Brain pericyte (primary cell): ENCODE results near the gene DET1.
"Not testable (repeated sequence)": the region's sequence is repeated elsewhere in the genome, so short reads cannot be mapped to it uniquely, and the experiment has no call there.

Experiments
- DNase-seq: peaks from one replicate; pipeline ENCODE4 v3.0.0-alpha.2; 2012; ENCODE audit warnings: low read depth, low spot score

Gene DET1

DNA sequence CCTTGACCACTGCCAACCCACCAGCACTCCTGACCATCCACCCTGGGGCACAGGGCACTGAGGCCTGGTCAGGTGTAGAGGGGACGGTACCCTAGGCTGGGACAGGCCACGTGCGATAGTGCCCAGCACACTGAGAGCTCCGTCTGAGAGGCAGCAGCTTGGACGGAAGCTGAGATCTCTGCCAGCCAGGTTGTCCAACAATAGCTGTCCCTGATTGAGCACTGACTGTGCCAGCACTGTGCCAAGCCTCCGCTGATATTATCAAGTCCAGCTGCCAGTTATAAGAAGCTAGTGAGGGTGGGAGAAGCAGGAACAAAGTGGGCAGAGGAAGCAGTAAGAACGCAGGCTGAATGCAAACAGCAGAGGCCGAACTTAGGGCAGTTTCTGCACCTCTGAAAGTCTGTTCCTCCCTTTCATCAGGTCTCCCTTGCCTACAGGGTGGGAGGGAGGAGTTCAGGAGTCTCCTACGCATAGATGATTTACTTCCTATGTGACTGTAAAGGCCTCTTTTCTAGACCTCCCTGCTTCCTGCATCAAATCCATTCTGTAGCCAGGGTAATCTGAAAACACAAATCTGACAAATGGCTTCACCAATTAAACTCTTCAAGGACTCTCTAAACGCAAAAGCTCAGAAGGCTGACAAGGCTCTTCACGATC, 49.2 kb downstream of the DET1 start:
- DNase-seq: no peak

DNA sequence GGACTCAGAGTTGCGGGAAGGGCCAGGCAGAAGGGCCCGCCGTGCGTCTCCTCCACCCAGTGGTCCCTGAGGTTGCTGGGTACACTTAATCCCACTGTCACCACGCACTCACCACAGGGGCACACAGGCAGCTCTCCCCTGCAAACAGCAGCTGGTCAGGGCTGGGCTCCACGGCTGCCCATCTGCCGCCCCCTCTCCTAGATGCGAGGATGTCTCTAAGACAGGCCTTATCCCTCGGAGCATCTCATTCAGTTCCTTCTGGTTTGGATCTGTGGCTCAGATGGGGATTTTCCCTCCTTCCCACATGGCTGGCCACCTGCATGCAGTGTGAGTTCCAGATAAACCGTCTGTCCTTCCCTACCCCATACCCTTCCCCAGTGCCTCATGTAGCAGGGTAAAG, 52.6 kb downstream of the DET1 start:
- DNase-seq: no peak

DNA sequence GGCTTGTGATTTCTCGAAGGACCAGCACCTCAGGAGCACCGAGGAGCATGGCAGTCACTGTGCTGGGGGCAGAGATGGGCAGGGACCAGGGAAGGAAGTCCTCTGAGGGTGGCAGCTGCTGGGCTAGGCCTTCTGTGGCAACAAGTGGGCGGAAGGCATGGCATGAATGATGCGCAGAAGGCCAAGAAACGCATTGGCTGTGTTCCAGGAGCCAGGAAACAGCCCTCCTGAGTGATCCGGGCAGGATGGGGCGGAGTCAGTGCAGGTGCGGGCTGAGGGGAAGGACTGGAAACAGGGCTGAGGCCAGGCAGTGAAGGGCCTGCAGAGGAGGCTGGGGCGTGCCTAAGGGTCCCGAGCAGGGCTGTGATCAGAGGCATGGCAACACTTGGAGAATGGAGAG, 55.3 kb downstream of the DET1 start:
- DNase-seq: no peak

DNA sequence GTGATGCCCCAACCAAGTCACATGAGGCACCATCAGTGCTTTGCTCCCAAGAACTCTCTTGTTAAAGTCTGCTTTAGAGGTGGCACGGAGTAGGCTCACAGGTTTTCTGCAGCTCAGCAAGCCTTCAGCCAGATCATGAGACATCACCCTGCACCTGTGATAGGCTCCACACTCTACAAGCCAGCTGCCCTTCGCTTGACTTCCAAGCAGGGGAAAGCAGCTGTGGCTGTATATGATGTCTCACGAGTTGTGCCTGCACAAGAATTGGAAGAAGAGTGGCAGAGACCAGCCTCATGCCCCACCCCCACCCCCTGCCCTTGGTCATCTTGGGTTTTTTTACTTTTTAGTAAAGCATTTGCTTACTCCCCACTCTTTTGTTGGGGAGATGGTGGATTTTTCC, 56.4 kb downstream of the DET1 start:
- no peak for DNase-seq

DNA sequence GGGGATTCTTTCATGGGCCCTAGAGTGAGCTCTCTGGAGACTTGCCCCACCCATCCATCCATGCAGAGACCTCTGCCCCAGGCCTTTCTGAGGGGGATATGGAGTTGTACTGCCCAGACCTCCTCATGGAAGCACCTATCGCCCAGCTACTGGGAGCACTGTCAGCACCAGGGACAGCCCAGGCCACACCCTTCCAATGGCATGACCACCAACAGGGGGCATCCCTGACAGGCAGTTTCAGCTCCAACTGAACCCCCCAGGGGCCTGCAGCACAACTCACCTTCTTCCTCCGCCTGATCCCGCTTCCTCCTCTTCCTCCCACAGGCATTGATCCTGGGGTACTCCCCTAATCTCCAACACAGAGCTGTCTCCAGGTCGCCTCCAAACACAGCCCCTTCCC, 57.2 kb downstream of the DET1 start:
- DNase-seq: no peak

DNA sequence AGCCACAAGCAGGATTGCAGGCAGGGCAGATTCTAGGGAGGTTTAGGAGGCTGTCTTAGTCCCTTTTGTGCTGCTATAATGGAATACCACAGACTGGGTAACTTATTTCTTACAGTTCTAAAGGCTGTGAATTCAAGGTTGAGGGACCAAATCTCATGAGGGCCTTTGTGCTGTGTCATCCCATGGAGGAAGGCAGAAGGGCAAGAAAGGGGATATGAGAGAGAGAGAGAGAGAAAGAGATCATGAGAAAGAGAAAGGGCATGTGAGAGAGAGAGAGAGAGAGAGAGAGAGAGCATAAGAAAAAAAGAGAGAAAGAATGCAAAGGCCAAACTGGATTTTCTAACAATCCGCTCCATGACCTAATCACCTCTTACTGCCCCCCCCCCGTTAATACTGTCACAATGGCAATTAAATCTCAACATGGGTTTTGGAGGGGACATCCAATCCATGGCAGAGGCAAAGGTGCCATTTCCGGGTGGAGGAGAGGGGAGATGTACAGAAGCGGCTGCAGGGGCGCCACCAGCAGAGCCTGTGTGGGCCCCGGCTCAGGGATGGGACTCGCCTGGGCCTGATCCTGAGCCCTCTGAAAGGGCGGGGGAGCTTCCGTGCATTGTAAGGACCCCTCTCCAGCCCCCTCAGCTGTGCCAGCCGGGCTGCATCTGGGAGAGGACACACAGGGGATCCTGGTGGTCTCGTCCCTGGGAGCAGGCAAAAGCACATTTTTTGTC, 58.5 kb downstream of the DET1 start:
- DNase-seq: no peak

DNA sequence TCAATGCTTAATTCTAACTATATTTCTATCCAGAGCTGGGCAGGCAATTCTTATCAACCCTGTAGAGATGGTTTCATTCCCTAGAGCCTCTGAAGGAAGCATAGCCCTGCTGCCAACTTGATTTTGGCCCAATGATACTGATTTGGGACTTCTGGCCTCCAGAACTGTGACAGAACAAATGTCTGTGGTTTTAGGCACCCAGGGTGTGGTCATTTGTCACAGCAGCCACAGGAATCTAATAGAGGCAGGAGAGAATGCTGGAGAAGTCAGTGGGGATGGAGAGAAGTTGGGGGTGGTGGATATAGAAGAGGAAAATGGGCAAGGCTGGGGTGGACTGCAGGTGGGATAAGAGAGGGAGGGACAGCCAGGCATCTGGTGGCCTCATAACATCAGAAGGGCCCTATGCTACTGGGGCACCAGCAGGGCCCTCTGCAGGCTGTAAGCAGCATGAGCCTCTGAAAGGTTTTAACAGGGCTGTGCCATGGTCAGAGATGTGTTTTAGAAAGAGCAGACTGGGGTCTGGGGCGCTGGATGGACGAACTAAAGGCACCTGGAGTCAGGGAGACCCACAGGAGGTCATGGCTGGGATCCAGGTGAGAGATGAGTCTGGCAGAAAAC, 59.2 kb downstream of the DET1 start:
- no peak for DNase-seq

DNA sequence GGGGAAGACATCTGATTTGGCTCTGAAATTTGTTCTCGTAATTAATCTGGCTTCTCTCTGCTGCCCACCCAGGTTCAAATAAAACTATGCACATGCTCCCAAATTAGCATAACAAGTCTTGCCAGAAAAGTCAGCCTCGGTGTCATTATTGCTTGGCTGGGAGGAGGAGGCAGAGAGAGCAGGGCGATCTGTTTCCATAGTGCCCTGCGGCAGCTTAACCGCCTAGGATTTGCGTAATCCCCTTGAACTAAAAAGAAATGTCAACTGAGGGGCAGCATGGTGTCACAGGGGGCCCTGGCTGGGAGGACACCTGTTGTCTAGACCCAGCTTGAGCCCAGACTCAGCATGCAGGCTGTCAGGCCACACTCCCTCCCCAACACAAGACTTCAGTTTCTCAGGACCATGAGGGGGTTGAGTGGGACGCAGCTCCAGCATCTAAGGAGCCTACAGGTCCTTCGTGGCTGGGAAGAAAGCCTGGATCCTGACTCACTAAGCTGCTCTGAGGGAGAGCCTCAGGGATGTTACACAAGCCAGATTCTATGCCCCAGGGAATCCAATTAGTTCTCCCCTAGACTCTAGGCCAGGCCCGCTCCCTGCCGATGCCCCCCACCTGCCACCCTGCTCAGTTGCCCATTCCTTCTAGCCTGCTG, 61.7 kb downstream of the DET1 start:
- DNase-seq: no peak

DNA sequence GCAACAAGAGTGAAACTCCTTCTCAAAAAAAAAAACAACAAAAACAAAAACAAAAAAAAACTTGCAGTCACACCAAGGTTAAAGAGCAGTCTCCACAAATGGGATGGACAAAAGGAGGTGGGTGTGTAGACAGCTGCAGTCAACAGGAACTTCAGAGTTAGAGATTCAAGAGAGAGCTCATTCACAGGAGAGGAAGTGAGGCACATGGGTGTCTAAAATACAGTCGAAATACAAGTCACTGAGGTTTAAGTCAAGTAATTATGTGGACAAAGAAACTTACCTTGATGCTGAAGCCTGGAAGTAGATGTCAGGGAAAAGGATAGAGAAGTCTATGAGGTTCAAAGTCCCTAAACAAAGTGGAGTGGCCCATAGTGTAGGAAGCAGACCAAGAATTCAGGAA, 64.2 kb downstream of the DET1 start:
- no peak for DNase-seq

GRCh38 chr15:88480981-88481380, 65.5 kb downstream of the DET1 start:
- no peak for DNase-seq

GRCh38 chr15:88479169-88479568, 67.3 kb downstream of the DET1 start:
- DNase-seq: no peak

- DNase-seq: no peak
Observed at GRCh38 chr15:88477904-88478303, 68.6 kb downstream of the DET1 start.

GRCh38 chr15:88477126-88477525, 69.4 kb downstream of the DET1 start:
- no peak for DNase-seq

- DNase-seq: no peak
Observed at GRCh38 chr15:88476635-88477060, 69.8 kb downstream of the DET1 start.

DNA sequence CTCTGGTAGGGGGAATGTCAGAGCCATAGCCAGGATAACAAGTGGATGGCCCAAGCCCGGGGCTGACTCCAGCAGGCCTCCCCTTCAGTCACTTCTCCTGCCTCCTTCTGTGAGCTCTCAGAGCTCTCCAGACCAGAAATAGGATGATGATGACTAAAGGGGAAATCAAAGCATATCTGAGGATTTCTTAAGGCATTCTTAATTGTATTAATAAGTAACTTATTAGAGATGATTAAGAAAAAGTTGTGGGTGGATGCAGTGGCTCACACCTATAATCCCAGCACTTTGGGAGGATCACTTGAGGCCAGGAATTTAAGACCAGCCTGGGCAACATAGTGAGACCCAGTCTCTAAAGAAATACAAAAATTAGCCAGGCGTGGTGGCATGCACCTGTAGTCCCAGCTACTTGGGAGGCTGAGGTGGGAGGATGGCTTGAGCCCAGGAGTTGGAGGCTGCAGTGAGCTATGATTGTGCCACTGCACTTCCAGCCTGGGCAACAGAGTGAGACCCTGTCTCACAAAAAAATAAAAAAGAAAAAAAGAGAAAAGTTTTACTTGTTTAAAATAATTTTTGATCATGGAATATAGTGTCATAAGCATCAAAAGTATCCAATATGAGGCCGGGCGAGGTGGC, 72.7 kb downstream of the DET1 start:
- not testable (repeated sequence) for DNase-seq

DNA sequence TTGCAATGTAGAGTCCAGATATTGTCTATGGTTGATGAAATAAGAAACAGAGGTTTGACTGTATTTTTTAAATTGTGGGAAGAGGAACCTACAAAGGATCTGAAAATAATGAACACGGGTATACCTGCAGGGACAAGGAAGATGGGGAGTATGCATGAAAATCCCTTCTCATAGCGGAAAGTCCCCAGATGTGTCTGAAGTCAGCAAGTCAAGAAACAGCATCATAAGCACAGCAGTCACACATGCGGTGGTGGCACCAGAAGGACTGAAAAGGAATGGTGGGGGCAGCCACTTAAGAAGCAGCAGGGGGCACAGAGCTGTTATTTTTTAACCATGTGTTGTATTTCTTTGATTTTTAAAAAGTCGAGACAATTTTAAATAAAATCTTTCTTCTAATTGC, 74.3 kb downstream of the DET1 start:
- DNase-seq: no peak

GRCh38 chr15:88470625-88471372, 75.7 kb downstream of the DET1 start:
- no peak for DNase-seq

DNA sequence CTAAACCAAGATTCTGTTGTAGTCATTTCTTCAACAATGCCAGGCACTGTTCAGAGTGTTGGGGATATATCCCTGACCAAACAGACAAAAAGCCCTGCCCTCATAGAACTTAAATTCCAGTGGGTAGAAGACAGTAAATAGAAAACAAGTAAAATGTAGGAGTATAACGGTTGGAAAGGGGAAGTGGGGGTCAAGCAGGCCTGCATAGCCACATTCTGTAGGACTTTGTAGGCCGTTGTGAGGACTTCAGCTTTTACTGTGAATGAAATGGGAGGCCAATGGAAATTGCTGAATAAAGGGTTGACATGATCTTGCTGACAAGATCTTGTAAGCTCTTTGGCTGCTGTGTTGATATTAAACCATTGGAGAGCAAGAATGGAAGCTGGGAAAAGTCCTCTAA, 77.2 kb downstream of the DET1 start:
- DNase-seq: no peak

- not testable (repeated sequence) for DNase-seq
Observed at GRCh38 chr15:88468721-88469120, 77.8 kb downstream of the DET1 start.

- DNase-seq: no peak
Observed at GRCh38 chr15:88467935-88468528, 78.4 kb downstream of the DET1 start.
